ENCODE data around the gene ATP5ME.
A peak's percentile ranks its signal among the peaks of the same experiment; 100 is the strongest.
"Not testable (repeated sequence)": the region's sequence is repeated elsewhere in the genome, so short reads cannot be mapped to it uniquely, and the experiment has no call there.

The ATP5ME gene

GRCh38 chr4:668219-668618 lies 5.9 kb downstream of the ATP5ME start:
- DNase-seq (ENCODE audit: low read depth): not testable (repeated sequence)

GRCh38 chr4:667545-667925 lies 6.5 kb downstream of the ATP5ME start:
- no peak for DNase-seq (ENCODE audit: low read depth)

GRCh38 chr4:666822-667544 lies 7.1 kb downstream of the ATP5ME start:
- DNase-seq (ENCODE audit: low read depth): no peak

GRCh38 chr4:666436-666810 lies 7.7 kb downstream of the ATP5ME start:
- DNase-seq (ENCODE audit: low read depth): no peak

GRCh38 chr4:665751-666435 lies 8.2 kb downstream of the ATP5ME start:
- no peak for DNase-seq (ENCODE audit: low read depth)

GRCh38 chr4:665381-665750 lies 8.7 kb downstream of the ATP5ME start:
- no peak for DNase-seq (ENCODE audit: low read depth)

GRCh38 chr4:664713-665231 lies 9.3 kb downstream of the ATP5ME start:
- DNase-seq (ENCODE audit: low read depth): no peak

GRCh38 chr4:663438-664428 lies 10.3 kb downstream of the ATP5ME start:
- DNase-seq (ENCODE audit: low read depth): peak; percentile 71

GRCh38 chr4:663046-663437 lies 11.0 kb downstream of the ATP5ME start:
- no peak for DNase-seq (ENCODE audit: low read depth)

- no peak for DNase-seq (ENCODE audit: low read depth)
Measured at GRCh38 chr4:661881-662761, 12.0 kb downstream of the ATP5ME start.

GRCh38 chr4:661231-661630 lies 12.8 kb downstream of the ATP5ME start:
- DNase-seq (ENCODE audit: low read depth): no peak

GRCh38 chr4:660401-660800 lies 13.7 kb downstream of the ATP5ME start:
- no peak for DNase-seq (ENCODE audit: low read depth)

- no peak for DNase-seq (ENCODE audit: low read depth)
Measured at GRCh38 chr4:659851-660250, 14.2 kb downstream of the ATP5ME start.

GRCh38 chr4:658681-659667 lies 15.1 kb downstream of the ATP5ME start:
- no peak for DNase-seq (ENCODE audit: low read depth)

GRCh38 chr4:657834-658667 lies 16.0 kb downstream of the ATP5ME start:
- DNase-seq (ENCODE audit: low read depth): no peak

- DNase-seq (ENCODE audit: low read depth): no peak
Measured at GRCh38 chr4:657338-657833, 16.7 kb downstream of the ATP5ME start.

GRCh38 chr4:656436-657337 lies 17.4 kb downstream of the ATP5ME start:
- no peak for DNase-seq (ENCODE audit: low read depth)
